OCI-LY3 (cell line): Measurements from ENCODE around the gene TXNL4B.
A peak's percentile ranks its signal among the peaks of the same experiment; 100 is the strongest.

Source experiments
- H2AFZ ChIP-seq: fragments of 200-600, 300-600 bp; shearing (Covaris generic); 2 replicates; pipeline ENCODE4 v1.6.0; 2014; ENCODE audit warnings: antibody characterized with exemption, low read depth, low read length
- H3K27ac ChIP-seq: fragments of 200-600, 300-600 bp; sonication (generic); 2 replicates; pipeline ENCODE4 v1.5.1; 2014; ENCODE audit warnings: mild to moderate bottlenecking, low read length, moderate library complexity, mixed read lengths
- H3K27me3 ChIP-seq: fragments of 200-600, 300-600 bp; sonication (generic); 2 replicates; pipeline ENCODE4 v1.6.1; 2014; ENCODE audit warnings: low read depth, low read length, mixed read lengths
- H3K36me3 ChIP-seq: fragments of 200-600, 300-600 bp; sonication (generic); replicated peaks from 2 replicates; pipeline ENCODE3; 2014; ENCODE audit warnings: low read depth, low read length, mixed read lengths
- H3K4me1 ChIP-seq: fragments of 300-600, 200-600 bp; sonication (generic); 2 replicates; pipeline ENCODE4 v1.6.1; 2014; ENCODE audit warnings: low read length, mixed read lengths
- H3K4me2 ChIP-seq: fragments of 200-600, 300-600 bp; sonication (generic); 2 replicates; pipeline ENCODE4 v1.6.1; 2014; ENCODE audit warnings: low read length, mixed read lengths
- H3K4me3 ChIP-seq: fragments of 300-600, 200-600 bp; sonication (generic); 2 replicates; pipeline ENCODE4 v1.5.1; 2014; ENCODE audit warnings: antibody characterized with exemption, mild to moderate bottlenecking, low read length, moderate library complexity
- H3K79me2 ChIP-seq: fragments of 300-600, 200-600 bp; shearing (Covaris generic); 2 replicates; pipeline ENCODE4 v1.6.1; 2014; ENCODE audit warnings: mild to moderate bottlenecking, low read length, mixed read lengths
- H3K9ac ChIP-seq: fragments of 300-600, 200-600 bp; shearing (Covaris generic); 2 replicates; pipeline ENCODE4 v1.6.0; 2014; ENCODE audit warnings: mild to moderate bottlenecking, low read length, moderate library complexity
- H3K9me3 ChIP-seq: fragments of 200-600, 300-600 bp; shearing (Covaris generic); 2 replicates; pipeline ENCODE4 v1.6.1; 2014; ENCODE audit warnings: low read length, mixed read lengths; ENCODE audit not compliant: insufficient read depth
- H4K20me1 ChIP-seq: fragments of 200-600, 300-600 bp; sonication (generic); 2 replicates; pipeline ENCODE4 v1.6.1; 2016; ENCODE audit warnings: low read length, mixed read lengths; ENCODE audit not compliant: insufficient read depth
- EZH2phosphoT487 ChIP-seq: fragments of 200-600 bp; shearing (Covaris generic); IDR thresholded peaks from 2 replicates; pipeline ENCODE4 v1.6.1; 2018; ENCODE audit warnings: antibody characterized with exemption, mixed run types, low read depth
- TF ChIP-seq, protein P1 (sequence below): fragments of 200-600, 300-600 bp; sonication (generic); IDR thresholded peaks from 2 replicates; pipeline ENCODE4 v1.5.1; 2014; ENCODE audit warnings: antibody characterized with exemption, low read length, low read depth

Gene TXNL4B

DNA sequence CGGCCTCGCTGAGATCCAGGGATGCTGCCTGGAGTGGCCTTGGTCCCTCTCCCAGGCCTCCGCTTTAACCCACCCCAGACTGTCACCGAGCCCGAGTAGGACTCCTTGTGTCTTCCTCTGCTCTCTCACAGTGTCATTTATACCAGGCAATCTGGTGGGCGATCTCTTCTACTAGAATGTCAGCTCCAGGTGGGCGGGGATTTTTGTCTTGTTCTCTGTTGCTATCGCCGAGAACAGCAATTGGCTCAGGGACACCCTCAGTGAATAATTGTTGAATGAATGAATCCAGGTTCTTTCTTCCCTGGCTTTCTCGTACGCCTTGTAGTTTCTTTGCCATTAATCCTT, 818 bp upstream of the TXNL4B start:
- Histone ChIP-seq H3K36me3 (peaks cover 32% of the 10 kb centered on the region), H2AFZ (peak overlapping the region; percentile 84), H3K4me1 (peaks cover 19% of the 10 kb centered on the region), H3K27me3 (no peaks in the 10 kb centered on the region), H4K20me1 (no peaks in the 10 kb centered on the region), H3K4me2 (peak overlapping the region; percentile 85), H3K27ac (peak overlapping the region; percentile 62), H3K9ac (peak overlapping the region; percentile 79), H3K4me3 (peak overlapping the region; percentile 93), H3K9me3 (no peaks in the 10 kb centered on the region), H3K79me2 (peaks cover 54% of the 10 kb centered on the region)
- TF ChIP-seq EZH2phosphoT487: no peak
- TF ChIP-seq, protein P1, sequence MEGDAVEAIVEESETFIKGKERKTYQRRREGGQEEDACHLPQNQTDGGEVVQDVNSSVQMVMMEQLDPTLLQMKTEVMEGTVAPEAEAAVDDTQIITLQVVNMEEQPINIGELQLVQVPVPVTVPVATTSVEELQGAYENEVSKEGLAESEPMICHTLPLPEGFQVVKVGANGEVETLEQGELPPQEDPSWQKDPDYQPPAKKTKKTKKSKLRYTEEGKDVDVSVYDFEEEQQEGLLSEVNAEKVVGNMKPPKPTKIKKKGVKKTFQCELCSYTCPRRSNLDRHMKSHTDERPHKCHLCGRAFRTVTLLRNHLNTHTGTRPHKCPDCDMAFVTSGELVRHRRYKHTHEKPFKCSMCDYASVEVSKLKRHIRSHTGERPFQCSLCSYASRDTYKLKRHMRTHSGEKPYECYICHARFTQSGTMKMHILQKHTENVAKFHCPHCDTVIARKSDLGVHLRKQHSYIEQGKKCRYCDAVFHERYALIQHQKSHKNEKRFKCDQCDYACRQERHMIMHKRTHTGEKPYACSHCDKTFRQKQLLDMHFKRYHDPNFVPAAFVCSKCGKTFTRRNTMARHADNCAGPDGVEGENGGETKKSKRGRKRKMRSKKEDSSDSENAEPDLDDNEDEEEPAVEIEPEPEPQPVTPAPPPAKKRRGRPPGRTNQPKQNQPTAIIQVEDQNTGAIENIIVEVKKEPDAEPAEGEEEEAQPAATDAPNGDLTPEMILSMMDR: no peak

DNA sequence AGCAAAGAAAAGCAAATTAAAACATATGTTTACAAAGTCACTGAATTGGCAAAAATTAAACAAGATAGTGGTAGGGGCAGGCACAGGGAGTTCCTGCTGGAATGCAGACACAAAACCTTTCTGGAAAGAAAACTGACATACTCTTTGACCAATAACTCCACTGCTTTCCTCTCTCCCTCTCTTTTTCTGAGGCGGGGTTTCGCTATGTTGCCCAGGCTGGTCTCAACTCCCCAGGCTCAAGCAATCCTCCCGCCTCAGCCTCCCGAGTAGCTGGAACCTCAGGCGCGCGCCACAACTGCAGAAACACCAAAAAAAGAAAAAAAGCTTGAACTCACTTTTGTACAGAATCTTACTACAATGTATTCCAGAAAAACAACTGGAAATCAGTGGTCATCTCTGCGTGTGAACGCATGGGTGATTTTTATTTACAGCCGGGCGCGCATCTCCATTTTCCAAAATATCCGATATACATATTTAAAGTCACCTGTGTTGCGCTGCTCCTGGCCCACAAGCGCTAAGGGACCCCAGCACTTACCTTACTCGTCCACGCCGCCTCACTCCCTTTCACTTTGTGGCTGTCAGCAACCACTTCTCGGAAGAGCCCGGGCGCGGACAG, 480 bp downstream of the TXNL4B start:
- Histone ChIP-seq H3K79me2 (peaks cover 54% of the 10 kb centered on the region), H3K4me3 (peak overlapping the region; percentile 93), H3K4me1 (peaks cover 19% of the 10 kb centered on the region), H3K27me3 (no peaks in the 10 kb centered on the region), H2AFZ (peak overlapping the region; percentile 76), H3K27ac (peak overlapping the region; percentile 41), H3K9ac (peak overlapping the region; percentile 80), H3K9me3 (no peaks in the 10 kb centered on the region), H3K36me3 (peaks cover 33% of the 10 kb centered on the region), H3K4me2 (peak overlapping the region; percentile 60), H4K20me1 (no peaks in the 10 kb centered on the region)
- TF ChIP-seq, protein P1: no peak
- no peak for TF ChIP-seq EZH2phosphoT487

- Histone ChIP-seq H3K27ac (no peak overlapping the region), H3K9ac (no peak overlapping the region), H3K27me3 (no peaks in the 10 kb centered on the region), H3K4me3 (no peak overlapping the region), H2AFZ (no peak overlapping the region), H3K79me2 (peaks cover 52% of the 10 kb centered on the region), H3K9me3 (no peaks in the 10 kb centered on the region), H3K4me2 (no peak overlapping the region), H3K36me3 (peaks cover 32% of the 10 kb centered on the region), H3K4me1 (peaks cover 19% of the 10 kb centered on the region), H4K20me1 (no peaks in the 10 kb centered on the region)
- TF ChIP-seq, protein P1: no peak
- no peak for TF ChIP-seq EZH2phosphoT487
Measured at GRCh38 chr16:72091217-72091616, 2.2 kb downstream of the TXNL4B start.

DNA sequence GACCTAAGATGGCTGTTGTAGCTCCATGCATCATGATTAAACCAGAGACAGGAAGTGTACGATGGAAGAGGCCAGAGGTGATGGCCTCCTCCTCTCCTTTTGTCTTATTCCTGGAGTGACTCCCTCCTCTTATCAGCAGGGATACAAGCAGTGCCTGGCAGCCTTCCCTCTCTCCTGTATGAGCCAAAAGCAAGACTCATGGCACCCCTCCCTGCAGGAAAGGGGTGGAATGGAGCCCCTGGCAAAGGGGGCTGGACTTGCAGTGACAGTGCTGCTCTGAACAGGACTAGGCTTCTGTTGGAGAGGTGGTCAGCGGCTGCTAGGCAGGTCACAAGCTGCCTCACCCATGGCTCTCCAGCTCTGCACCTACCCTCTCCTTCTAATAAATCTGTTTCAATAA, 8.4 kb downstream of the TXNL4B start:
- TF ChIP-seq EZH2phosphoT487: no peak
- TF ChIP-seq, protein P1: no peak
- no peaks in the 10 kb centered on the region for H4K20me1 ChIP-seq

More for the DNA sequence above, 8.4 kb downstream of the TXNL4B start:
- no peaks in the 10 kb centered on the region for H3K27me3 ChIP-seq
- no peak overlapping the region for H2AFZ ChIP-seq
- no peak overlapping the region for H3K4me2 ChIP-seq
- H3K4me1 ChIP-seq: no peaks in the 10 kb centered on the region
- no peak overlapping the region for H3K27ac ChIP-seq
- H3K9me3 ChIP-seq: peaks cover 14% of the 10 kb centered on the region
- peaks cover 58% of the 10 kb centered on the region for H3K36me3 ChIP-seq
- H3K79me2 ChIP-seq: no peaks in the 10 kb centered on the region
- no peak overlapping the region for H3K4me3 ChIP-seq
- H3K9ac ChIP-seq: no peak overlapping the region
